Fibroblast of pulmonary artery (primary cell): Measurements from ENCODE around the gene KIF3C.
"Not testable (repeated sequence)": the region's sequence is repeated elsewhere in the genome, so short reads cannot be mapped to it uniquely, and the experiment has no call there.

ENCODE experiments used
- DNase-seq: peaks from one replicate; pipeline ENCODE4 v3.0.0-alpha.2; 2010; ENCODE audit warnings: low read depth
- H3K4me3 ChIP-seq: replicated peaks from 2 replicates; pipeline ENCODE4 v1.5.1; 2011; ENCODE audit warnings: low read depth, mild to moderate bottlenecking, control low read depth, low read length, moderate library complexity
- TF ChIP-seq, protein P1 (sequence below): IDR thresholded peaks from 2 replicates; pipeline ENCODE4 v1.5.1; 2011; ENCODE audit warnings: mild to moderate bottlenecking, control low read depth, low read length, inconsistent platforms; ENCODE audit errors: missing control alignments

KIF3C gene

DNA sequence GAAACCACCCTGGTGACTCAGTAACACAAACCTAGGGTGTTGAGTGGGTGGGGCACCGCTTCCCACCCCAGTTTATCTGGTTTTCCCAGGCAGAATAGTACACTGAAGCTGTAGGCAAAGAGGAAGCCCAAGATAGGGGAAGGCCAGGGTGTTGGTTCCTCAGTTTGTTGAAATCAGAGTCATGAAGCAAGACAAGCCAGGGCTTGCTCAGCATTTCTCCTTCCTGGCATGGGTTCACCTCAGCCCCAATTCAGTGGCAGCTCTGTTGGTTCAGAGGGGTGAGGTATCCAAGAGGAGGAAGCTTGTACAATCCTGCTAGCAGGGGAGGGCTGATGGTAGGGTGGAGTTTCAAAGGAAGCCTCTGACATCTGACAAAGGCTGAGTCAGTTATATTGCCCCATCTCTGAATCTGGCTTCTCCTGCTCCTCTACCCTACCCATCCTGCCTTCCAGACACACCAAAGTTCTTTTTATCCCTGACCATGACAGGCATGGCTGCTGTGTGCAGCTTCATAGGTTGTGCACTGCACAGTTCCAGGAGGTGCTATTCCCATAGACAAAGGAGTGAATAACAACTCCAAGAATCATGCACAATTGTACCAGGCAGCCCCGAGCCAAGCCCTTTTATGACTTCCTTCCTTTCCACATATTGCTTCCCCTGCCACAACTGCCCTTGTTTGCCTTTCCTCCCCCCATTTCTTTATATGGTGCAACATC, 26.7 kb upstream of the KIF3C start:
- TF ChIP-seq, protein P1, sequence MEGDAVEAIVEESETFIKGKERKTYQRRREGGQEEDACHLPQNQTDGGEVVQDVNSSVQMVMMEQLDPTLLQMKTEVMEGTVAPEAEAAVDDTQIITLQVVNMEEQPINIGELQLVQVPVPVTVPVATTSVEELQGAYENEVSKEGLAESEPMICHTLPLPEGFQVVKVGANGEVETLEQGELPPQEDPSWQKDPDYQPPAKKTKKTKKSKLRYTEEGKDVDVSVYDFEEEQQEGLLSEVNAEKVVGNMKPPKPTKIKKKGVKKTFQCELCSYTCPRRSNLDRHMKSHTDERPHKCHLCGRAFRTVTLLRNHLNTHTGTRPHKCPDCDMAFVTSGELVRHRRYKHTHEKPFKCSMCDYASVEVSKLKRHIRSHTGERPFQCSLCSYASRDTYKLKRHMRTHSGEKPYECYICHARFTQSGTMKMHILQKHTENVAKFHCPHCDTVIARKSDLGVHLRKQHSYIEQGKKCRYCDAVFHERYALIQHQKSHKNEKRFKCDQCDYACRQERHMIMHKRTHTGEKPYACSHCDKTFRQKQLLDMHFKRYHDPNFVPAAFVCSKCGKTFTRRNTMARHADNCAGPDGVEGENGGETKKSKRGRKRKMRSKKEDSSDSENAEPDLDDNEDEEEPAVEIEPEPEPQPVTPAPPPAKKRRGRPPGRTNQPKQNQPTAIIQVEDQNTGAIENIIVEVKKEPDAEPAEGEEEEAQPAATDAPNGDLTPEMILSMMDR, result no peak
- no peak overlapping the region for H3K4me3 ChIP-seq
- peak; percentile 94 for DNase-seq

DNA sequence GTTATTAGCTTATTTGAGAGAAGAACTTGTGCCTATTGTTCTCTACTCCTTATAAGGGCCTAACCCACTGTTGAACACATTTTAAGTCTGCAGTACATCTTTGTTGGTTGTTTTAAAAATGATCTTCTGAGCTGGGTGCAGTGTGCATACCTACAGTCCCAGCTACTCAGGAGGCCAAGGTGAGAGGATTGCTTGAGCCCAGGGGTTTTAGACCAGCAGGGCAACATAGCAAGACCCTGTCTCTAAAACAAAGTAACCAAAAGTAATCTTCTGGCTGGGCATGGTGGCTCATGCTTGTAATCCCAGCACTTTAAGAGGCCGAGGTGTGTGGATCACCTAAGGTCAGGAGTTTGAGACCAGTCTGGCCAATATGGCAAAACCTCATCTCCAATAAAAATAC, 25.8 kb upstream of the KIF3C start:
- no peak overlapping the region for H3K4me3 ChIP-seq
- DNase-seq, result no peak
- TF ChIP-seq, protein P1, result no peak

DNA sequence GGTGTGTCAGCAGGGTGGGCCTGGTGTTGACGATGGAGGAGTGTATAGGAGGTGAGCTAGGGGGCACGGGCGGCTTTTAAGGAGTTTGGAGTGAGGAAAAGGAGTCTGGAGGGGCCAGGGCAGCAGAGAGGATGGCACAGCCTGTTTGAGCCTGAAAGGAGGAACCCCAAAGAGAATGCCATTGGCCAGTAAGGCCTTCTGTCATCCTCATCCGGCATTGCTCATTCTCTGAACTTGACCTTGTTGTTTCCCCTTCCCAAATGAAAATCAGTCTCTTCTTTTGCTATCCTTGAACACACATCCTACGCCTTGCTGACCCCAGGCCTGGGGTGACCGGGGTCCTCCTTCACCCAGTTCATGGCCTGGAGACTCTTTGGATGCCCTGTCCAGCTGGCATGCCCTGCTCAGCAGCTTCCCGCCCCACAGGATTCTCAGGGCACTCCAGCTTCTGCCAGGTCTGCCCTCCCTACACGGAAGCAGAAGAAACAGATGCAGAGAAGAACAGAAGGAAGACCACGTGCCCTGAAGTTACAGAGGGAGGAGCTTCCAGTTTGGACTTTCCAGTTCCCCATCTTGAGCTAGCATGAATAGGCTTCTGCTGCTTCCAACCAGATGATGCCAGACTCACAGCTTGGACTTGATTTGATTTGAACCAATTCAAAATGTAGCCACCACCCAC, 20.5 kb upstream of the KIF3C start:
- H3K4me3 ChIP-seq, result no peak overlapping the region
- TF ChIP-seq, protein P1, result no peak
- no peak for DNase-seq

DNA sequence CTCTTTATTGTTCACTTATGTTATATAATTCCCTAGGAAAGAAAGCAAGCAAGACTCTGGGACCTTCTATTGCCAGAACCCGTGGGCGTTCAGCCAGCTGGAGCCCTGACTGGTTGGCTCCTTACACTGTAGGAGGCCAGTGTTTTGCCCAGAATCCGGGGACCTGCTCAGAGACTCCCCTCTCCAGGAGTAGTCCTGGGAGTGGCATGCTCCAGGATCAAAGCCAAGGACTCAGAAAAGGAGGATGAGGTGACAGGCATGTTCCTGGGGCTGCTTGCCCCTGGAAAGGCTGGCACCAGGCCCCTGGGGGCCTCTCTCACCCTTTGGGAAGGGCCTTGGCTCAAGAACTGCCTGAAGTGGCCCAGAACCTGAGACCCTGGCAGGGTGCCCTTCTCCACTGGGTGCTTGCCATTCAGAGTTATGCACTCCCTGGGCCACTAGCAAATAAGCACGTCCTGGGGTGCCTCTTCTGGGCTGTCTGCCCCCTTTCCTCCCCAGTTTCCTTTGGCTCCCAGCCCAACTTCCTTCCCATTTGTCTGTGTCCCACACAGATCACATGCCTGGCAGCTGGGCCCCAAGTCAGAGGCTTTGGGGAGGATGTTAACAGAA, 19.6 kb upstream of the KIF3C start:
- DNase-seq, result peak; percentile 71
- H3K4me3 ChIP-seq, result no peak overlapping the region
- TF ChIP-seq, protein P1, result no peak

DNA sequence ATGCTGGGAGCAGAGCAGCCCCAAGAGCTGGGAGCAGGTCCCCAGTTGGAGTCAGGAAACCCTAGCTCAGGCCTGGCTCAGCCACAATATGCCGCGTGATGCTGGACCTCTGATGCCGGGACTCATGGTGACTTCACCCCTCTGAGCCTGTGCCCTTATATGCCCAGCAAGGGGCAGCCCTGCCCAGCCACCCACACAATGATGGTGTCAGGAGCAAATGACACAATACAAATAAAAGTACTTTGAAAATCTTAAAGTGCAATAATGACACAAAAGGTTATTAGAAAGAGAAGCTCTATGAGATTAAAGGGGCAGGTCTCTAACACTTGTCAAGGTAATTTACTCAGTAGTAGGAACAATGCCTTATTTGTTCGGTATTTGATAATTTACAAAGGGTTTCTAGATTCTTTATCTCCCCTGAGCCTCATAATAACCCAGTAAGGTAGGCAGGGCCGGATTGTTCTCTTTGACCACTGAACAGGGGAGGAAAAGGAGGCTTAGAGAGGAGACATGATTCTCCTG, 18.3 kb upstream of the KIF3C start:
- TF ChIP-seq, protein P1, result no peak
- no peak for DNase-seq
- no peak overlapping the region for H3K4me3 ChIP-seq

DNA sequence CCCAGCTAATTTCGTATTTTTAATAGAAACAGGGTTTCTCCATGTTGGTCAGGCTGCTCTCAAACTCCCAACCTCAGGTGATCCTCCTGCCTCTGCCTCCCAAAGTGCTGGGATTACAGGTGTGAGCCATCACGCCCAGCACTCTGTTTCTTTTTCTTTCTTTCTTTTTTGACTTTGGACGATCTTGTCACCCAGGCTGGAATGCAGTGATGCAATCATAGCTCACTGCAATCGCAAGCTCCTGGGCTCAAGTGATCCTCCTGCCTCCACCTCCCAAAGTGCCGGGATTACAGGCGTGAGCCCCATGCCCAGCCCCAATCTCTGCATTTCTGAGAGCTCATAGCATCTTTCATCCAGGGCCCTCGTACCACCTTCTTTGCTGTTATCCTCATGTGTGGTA, 17.1 kb upstream of the KIF3C start:
- DNase-seq, H3K4me3 ChIP-seq: not testable (repeated sequence)

DNA sequence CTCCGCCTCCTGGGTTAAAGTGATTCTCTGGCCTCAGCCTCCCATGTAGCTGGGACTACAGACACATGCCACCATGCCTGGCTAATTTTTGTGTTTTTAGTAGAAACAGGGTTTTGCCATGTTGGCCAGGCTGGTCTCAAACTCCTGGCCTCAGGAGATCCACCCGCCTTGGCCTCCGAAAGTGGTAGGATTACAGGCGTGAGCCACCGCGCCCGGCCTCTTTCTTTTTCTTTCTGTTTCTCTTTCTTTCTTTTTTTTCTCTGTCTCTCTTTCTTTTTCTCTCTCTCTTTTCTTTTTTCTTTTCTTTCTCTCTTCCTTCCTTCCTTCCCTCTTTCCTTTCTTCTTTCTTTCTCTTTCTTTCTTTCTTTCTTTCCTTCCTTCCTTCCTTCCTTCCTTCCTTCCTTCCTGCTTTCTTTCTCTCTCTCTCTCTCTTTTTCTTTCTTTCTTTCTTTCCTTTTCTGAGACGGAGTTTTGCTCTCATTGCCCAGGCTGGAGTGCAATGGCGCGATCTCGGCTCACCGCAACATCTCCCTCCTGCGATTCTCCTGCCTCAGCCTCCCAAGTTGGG, 16.6 kb upstream of the KIF3C start:
- DNase-seq, H3K4me3 ChIP-seq: not testable (repeated sequence)
